ENCODE data around the gene TSPEAR.

Gene TSPEAR

DNA sequence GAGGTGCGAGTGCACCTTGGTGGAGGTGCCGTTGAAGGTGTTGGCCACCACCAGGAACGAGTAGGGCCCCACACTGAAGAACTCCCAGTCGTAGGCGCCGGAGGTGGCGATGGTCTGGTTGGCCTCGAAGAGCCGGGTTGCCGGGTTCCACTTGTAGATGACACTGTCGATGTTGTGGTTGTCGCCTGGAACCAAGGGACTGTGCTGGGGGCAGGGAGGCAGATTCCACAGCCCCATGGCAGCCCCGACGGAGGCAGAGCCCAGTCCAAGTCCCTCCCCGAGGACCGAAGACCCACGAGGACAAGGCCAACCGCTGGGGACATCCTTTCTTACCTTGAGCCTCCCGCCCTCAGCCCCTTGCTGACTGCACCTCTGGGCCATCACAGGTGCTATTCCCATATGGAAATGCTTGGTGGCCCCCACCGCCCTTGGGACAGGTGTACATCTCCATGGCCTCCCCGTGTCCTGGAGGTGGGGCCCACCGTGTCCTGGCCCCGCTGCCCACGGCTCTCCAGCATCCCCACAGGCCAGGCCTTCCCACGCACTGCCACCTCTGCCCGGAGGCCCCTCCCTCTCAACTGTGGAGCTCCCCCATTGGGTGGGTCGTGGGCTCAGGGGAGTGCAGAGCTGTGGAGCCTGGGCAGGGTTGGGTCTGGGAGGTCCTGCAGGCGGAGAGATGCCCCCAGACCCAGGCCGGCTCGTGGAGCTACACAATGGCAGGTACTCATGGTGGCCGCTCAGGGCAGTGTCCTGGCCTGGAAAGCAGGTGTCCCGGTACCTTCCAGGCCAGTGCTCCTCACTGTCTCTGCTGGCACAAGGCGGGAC, 189.2 kb downstream of the TSPEAR start:
- no peak for DNase-seq (ENCODE audit: low read depth in 1 of 2, low spot score in 1 of 2)

DNA sequence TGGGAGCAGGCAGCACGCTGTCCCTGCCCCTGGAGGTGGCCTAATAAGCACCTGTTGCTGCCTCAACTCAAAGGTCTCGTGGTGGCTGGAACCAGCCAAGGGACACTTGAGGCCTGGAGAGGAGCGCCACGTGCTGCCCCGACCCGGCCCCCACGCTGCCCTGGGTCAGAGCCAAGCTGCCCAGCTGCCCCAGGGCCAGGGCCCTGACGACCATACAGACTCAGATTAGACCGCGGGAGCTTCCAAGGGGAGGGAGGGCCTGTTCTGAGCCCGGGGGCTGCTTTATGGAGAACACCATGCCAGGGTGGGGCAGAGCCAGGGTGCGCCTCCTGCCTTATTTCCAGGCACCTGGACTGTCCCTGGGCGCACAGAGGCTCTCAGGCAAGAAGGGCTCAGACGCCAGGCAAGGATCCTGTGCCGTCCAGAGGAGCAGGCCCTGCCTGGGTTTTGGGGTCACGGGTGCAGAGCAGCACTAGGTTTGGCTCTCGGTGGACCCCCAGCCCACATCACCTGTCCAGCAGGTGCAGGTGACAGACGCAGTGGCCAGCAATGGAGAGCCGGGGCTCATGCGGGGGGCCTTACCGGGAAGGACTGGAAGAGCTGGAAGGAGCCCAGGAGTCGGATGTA, 190.0 kb downstream of the TSPEAR start:
- no peak for DNase-seq (ENCODE audit: low read depth in 1 of 2, low spot score in 1 of 2)

DNA sequence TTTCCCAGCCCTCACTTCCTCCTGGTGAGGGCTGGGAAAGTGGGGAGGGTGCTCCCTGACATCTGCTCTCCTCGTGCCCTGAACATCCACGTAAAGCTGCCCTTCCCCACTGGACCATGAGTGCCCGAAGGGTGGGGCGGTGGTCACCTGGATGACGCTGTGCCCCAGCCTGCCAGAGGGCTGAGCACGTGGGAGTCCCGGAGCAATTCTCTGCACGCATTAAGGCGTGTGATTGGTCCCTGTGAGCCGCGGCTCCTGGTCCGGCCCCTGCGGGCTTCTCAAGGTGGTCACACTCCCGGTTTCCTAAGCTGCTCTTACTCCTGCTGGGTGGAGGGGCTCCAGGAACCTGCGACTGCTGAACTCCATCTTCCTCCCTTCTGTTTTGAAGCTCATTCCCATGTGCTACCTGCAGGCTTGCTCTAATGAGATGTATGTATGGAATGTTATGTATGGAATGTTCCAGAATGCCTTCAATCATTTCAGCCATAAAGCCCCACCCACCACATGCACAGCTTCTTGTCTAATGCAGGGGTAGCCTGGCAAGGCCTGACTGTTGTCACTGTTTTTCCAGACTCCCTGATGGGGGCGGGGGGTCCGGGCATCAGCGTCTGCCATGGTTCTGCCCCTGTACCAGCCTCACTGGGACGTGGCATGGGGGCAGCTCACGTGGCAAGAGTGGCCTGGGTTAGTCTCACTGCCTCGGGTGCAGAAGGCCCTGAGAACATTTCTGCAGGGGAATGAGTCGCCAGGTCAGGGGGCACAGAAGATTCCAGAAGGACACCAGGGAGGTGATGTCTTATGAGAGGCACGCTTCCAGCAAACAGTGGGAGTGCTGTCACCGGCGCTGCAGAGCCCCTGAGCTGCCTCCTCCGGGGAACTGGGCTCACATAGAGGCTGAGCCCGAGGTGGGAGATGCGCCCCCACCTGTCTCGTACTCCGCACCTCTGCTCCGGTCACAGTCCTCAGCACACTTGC, 190.8 kb downstream of the TSPEAR start:
- DNase-seq (ENCODE audit: low read depth in 1 of 2, low spot score in 1 of 2): no peak

DNA sequence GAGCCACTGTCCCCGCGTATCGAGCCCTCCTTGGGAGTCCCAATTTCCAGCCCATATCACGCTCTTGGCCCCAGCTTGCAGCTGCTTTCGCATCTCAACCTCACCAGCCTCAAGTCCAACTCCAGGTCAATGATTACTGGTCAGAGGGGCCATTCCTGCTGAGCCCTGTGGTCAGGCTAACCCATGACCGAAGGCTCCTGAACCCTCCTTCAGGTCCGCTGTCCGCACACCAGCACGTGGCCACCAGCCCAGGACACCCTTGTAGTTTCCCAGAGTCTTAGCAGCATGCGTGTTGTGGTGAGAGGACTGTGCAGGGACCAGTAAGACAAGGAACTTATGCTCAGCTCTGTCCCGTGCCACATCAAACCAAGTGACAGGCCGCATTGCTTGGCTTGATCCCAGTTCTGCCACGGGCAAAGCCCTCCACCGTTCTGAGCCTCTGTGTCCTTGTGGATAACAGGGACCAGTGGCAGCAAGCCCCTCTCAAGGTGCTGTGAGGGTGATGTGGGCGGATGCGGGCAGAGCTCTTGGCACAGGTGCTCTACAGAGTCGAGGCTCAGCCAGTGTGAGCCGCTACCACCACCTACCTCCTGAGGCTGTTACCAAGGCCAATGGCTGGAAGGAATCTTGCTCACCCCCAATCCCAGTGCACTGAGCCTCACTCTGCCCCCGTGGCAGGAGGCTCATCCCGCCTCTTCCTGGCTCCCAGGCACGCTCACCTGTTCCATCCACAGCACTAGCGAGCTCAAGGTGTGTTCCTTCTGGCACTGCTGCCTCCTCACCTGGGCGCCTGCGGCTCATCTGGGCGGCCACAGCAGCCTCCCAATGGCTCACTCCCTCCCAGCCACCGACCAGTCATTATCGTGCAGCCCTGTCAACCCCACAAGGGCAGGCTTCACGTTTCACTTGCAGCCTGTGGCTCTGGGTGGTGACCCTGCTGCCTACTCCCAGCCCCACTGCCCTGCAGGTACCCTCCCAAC, 191.7 kb downstream of the TSPEAR start:
- no peak for DNase-seq (ENCODE audit: low read depth in 1 of 2, low spot score in 1 of 2)

DNA sequence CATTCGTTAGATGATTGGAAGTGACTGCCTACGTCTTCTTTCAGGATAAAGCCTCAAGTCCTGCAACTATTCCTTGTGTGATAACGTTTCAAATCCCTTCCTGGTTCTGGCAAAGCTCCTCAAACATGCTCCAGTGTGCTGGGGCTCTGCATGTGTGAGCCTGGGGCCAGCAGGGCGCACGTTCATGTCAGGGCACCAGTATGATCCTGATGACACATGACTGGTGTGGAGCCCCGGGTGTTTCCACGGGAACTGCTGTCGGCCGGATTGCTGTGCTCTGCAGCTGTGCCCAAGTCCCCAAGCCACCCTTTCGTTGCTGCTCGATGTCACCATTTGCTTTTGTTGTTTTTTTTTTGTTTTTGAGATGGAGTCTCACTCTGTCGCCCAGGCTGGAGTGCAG, 192.7 kb downstream of the TSPEAR start:
- no peak for DNase-seq (ENCODE audit: low read depth in 1 of 2, low spot score in 1 of 2)

DNA sequence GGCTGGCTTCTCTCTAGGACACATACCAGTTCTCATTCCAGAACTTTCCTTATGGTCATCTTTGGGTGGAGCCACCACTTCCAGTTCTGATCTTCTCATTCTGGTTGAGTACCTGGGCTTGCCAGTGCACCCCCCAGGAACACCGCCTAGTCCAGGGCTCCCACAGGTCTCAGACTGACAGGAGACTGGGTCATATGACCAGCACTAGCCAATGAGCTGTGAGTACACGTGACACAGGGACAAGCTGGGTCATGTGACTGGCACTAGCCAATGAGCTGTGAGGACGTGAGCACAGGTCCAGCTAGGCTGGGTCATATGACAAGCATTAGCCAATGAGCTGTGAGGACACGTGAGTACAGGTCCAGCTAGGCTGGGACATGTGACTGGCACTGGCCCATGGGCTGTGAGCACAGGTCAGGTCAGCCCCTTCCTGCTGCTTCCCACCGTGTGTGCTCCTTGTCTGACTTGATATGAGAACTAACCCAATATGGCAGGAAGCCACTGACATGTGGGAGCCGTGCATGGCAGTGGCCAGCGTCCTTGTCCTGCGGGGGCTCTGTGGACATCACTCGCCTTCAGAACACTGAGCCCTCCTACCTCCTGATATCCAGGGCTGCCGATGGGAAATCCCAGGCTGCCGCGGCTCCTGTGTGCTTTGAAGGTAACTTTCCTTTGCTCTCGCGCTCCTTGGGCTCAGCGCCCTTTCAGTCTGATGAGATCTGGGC, 194.0 kb downstream of the TSPEAR start:
- no peak for DNase-seq (ENCODE audit: low read depth in 1 of 2, low spot score in 1 of 2)

DNA sequence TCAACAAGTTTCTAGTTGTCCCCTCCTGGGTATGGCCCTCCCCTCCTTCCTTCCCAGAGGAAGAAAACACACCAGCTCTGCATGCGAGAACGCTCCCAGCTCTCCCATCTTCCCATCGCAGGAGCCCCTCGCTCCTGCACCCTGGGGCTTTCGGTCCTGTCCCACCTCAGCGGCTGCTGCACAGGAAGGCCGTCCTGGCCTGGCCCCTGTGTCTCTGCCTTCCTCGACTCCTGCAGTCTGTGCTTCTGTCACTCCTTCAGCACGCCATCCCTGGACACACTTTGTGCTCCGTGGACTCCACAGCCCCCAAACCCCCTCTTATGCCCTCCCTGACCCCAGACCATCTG, 194.6 kb downstream of the TSPEAR start:
- no peak for DNase-seq (ENCODE audit: low read depth in 1 of 2, low spot score in 1 of 2)

DNA sequence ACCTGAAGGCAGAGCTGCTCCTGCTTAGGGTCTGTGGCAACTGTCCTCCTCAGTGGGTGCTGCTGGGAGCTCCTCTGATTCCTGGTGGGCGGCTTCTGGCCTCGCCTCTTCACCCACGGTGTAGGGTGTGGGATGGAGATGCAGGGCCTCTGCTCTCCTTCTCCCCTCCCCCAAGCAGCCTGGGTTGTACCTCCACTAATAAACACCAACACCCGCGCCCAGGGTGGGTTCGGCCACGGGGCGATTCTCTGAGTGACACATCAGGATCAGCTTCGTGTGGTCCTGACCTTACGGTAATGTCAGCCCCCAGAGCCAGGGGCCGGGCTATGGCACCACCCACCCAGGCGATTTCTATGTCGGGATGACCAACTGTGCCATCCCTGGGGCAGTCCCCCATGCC, 195.0 kb downstream of the TSPEAR start:
- no peak for DNase-seq (ENCODE audit: low read depth in 1 of 2, low spot score in 1 of 2)

DNA sequence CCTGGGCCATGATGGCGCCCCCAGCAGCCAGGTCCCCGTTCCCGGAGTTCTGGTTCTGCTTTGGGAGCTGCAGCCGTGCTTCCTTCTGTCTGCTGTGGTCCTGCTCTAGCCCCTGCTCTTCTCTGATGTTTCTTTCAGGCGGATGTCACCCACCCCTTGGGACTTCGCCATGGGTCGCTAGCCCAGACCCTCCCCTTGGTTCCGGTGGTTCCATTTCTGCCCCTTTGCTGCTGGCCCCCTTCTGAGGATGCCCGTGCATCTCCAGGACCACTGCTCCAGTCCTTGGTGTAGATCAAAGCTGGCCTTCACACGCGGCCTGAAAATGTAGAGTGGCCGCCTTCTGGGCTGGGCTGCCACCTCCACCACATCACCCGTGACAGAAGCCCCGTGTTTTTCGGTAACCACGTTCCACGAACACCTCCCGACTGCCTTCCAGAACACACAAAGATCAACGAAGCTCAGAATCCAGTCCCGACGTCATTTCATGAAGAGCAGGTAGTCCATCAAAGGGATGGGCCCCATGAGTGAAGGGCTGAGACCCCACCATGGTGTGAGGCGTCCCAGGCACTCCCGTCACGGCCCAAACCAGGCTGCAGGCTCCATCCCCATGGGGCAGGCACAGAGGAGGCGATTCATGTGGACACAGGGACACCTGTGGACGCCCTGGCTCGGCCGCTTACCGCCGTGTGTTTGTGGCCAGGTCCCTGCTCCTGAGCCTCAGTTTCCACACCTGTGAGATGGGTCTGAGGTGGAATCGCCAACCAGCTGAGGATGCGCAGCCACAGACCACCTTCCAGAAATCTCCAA, 195.8 kb downstream of the TSPEAR start:
- no peak for DNase-seq (ENCODE audit: low read depth in 1 of 2, low spot score in 1 of 2)

DNA sequence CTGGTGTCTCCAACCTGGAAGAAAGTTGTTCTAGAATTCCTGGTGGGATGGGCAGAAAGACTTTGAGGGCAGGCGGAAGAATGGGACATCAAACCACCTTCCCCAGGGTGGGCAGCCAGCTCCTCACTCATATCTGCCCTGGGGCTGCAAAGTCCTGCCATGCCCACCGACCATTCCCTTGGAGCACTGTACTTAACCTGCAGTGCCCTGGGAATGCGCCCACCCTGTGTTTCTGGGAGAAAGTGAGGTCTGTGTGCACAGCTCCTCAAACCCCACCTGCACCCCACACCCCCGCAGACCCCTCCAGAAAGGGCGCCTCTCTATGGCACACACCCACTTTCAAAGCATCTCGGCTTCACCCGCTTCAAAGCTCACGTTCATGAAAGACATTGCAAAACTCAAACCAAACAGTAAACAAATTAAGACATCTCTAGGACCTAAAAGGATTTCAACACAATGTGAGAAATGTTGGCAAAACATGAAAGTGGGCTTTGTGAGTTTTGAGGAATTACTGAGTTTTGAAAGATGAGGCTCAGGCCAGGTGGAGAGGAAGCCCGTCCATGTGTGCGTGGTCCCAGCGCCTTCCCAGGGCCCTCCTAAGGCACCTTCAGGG, 196.5 kb downstream of the TSPEAR start:
- no peak for DNase-seq (ENCODE audit: low read depth in 1 of 2, low spot score in 1 of 2)

DNA sequence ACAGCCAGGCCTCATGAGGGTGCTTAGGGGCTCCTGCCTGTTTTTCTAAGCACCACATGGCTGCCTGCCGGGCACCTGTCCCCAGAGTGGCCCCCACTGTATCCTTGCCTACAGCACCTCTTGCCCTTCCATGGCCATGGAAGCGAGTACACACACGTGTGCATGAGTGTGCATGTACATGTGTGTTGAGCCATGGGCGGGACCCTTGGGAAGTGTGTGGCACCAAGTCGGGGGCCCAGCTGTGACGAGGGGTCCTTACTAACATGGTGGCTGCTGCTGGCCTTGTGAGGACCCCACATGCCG, 197.2 kb downstream of the TSPEAR start:
- no peak for DNase-seq (ENCODE audit: low read depth in 1 of 2, low spot score in 1 of 2)

DNA sequence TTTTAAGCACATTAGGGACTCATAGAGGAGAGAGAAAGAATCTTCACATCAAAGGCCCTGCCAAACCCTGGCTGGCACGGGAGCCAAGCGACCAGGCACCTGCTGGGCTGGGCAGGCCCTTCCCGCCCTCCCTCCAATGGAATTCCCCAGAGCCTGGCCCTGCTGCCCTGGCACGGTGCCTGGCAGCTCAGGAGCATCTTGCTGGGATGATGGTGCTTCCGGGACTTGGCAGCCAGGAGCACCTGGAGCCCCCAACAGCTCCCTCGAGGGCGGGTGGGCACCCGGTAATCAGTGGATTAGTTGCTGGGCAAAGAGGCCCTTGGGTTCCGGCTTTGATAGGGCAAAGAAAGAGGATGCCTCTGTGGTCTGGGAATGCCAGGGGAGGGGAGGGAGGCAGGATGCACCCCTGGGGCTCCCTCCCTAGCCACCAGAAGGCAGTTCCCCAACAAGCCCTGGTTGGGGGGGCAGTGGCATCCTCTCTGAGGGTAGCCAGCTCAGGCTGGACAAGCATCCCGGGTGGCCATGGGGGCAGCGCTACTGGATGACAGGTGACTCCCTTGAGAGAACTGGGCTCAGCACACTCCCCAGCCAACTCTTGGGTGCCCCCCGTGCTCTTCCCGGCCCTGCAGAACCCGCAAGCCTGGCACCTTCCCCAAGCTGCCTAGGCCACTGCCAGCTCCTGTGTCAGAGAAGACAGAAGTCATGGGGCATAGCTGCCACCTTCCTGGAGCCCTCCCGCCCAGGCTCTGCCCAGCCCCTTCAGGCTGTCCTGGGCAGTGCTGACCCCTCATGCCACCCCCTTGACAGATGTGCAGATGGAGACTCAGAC, 197.8 kb downstream of the TSPEAR start:
- DNase-seq (ENCODE audit: low read depth in 1 of 2, low spot score in 1 of 2): no peak

DNA sequence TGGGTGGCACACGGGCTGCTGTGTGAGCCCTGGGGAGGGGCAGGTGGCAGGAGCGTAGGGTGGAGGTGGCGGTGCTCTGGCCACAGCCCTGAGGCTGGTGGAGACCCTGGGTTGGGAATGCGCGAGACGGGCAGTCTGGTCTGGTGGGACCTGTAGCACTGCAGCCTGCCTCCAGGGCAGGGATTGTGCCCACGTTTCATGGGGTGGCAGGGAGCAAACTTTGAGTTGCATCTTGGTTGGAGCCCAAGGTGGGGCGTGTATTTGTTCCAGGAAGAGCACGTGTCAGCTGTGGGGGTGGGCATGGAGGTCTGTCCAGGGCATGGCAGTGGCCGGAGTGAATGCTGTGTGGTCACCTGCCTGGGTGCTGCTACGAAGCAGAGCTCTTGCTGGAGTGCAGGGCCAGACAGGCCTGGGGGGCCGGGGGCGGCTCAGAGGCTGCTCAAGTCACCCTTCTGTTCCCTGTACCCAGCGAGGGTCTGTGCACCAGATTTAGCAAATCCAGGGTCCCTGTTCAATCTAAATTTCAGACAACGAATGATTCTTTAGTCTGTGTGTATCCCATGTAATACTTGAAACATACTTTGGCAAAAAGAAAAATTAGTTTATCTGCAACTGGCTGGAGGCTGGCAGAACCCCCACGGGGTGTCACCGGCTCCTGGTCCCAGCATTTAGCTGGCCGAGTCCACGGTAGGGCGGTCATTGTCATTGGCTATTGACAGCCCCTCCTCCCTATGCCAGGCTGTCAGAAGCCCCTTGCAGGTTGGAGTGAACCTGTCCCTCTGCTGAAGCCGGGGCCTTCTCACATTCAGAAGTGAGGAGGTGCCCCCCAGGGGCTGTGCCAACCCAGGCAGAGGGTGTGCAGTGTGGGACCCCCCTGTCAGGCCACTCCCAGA, 198.6 kb downstream of the TSPEAR start:
- no peak for DNase-seq (ENCODE audit: low read depth in 1 of 2, low spot score in 1 of 2)

DNA sequence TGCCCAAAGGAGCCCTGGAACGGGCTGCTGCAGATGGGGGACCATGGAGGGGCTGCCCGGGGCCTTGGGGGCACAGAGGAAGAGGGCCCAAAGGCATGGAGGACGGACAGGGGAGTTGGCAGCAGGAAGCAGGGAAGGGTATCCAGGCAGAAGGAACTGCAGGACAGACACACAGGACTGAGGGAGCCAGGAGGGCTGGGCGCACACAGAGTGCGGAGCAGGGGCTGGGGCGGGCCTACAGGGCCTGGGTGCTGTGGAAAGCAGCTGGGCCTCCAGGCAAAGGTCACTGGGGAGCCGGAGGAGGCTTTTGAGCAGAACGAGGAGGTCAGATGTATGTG, 199.5 kb downstream of the TSPEAR start:
- no peak for DNase-seq (ENCODE audit: low read depth in 1 of 2, low spot score in 1 of 2)

DNA sequence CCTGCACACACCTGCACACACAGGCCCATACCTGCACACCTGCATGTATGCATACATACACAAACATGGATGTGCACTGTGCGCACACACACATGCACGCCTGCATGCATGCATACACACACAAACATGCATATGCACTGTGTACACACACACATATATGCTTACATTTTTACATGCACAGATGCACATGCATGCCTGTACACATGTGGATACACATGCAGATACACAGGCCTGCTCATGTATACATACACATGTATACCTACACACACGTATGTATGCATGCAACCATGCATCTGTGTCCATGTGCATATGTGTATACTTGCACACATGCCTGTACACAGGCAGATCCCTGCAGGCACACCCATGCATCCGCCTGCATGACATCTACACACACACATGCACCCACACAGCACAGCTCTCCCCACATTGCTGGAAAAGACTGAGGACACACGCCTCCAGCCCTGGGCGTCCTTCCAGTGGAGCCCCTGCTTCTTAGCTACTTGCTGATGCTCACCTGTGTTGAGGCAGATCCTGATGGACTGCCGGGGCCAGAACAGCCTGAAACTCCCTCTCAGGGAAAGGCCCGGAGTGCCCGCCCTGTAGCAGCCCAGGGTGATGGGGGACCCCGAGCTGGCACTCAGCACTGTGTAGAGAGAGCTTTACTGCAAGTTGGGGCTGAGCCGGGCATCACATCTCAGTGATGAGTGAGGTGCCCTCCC, 200.0 kb downstream of the TSPEAR start:
- no peak for DNase-seq (ENCODE audit: low read depth in 1 of 2, low spot score in 1 of 2)

DNA sequence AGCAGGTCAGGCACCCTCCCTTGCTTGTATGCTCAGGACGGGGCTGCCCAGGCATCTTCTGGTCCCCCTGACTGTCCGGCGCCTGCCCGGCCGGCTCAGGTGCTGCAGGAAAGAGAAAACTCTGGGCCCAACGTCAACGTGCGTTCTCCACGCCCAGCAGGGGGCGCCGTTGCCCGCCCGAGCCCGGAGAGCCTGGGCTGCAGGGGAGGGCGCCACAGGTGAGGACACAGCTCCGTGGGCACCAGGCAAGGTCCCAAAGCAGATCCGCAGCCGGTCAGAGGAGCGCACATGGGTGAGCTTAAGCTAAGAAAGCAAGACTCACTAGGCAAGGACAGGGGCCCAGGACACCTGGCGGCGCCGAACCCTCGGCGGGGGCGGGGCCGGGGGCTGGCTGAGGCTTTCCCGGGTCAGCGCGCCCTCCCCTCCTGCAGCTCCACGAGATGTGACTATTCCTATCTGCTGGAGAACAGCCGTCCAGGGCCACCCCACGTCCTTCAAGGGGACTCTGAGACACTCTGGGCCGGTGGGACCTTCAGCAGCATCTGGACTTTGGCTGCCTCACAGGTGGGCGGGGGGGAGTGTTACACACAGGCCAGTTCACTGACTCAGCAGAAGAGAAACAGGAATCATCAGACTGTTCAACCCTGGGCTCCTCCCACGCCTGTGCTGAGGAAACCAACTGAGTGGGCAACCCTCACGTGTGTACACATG, 200.7 kb downstream of the TSPEAR start:
- DNase-seq (ENCODE audit: low read depth in 1 of 2, low spot score in 1 of 2): peak; percentile 68 to 69
